GM21737 (cell line): ENCODE measurements around the gene ITGBL1.

Experiments used
- ATAC-seq: cut with Tn5 transposase; IDR thresholded peaks from one replicate; pipeline ENCODE4 v1.9.1; 2021; ENCODE audit warnings: mild to moderate bottlenecking, moderate library complexity; ENCODE audit not compliant: unreplicated experiment

The ITGBL1 gene

DNA sequence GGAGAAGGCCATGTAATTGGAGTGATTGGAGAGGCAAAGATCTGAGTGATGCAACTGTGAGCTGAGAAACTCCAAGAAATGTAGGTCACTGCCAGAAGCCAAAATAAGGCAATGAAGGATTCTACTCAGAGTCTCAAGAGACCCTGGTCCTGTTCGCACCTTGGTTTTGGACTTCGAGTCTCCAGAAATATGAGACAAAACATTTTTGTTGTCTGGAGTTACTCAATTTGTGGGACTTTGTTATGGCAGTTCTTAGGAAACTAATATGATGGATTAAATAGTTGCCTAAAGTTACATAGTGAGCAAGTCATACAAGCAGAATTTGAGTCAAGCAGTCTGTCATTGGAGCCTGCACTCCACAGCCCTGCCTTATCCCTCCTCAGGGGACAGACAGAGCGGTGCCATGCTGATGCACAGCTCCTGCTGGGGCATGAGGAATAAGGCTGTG is 104.2 kb downstream of the ITGBL1 start:
- no peak for ATAC-seq

- no peak for ATAC-seq
Observed at GRCh38 chr13:101565317-101565716, 112.8 kb downstream of the ITGBL1 start.

- ATAC-seq: no peak
Observed at GRCh38 chr13:101567841-101568240, 115.4 kb downstream of the ITGBL1 start.

- ATAC-seq: no peak
Observed at GRCh38 chr13:101569807-101570206, 117.3 kb downstream of the ITGBL1 start.

DNA sequence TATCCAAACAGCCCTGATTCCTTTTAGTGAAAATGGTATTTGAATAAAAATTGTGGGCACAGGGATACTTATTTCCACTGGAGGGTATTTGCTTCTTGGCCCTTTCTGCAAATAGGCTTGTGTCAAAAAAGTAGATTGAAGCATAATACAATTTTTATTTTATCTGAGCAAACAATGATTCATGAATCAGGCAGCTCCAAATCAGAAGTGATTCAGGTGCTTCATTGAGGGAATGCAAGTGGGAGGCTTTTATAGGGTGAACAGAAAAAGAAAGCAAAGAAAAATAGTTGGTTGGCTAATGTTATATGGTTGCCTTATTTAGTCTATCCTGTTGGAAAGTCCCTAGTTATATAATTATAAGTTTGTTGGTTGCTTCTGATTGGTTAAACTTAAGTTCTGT is 117.9 kb downstream of the ITGBL1 start:
- no peak for ATAC-seq

- no peak for ATAC-seq
Observed at GRCh38 chr13:101572456-101572855, 120.0 kb downstream of the ITGBL1 start.

DNA sequence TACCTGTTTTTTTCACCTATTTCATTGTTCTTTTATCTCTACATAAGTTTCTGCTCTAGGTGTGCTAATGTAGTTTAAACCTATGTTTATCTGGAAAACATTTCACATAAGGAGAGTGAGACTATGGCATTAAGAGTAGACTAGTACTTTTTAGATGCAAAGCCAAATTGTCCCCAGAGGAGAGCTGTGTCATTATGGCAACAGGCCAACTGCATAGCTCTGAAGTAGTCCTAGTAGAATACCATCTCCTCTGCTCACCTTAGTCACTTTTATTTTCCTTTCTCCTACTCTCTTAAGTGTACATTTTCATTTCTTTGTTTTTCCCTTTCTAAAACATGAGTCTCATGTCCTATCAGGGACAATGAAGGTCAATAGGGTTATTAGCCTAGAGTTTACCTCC is 123.1 kb downstream of the ITGBL1 start:
- ATAC-seq: no peak

DNA sequence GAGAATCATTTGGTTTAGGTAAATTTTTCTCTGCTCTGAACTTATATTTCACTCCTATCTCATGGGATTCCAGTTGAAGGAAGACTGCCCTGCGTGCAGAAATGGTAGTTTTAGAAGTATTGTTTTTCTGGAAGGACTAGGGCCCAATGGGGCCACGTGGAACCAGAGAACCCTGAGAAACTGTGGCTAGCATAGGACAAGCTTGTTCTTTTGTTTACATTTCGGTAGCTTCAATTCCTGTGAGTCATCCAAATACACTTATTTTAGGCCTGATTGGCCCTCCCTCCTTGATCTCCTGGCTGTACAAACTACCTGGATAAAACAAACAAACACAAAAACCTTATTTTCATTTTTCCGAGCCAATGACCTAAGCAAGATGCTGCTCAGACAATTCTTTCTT is 124.0 kb downstream of the ITGBL1 start:
- no peak for ATAC-seq

GRCh38 chr13:101576977-101577376 is 124.5 kb downstream of the ITGBL1 start:
- no peak for ATAC-seq

DNA sequence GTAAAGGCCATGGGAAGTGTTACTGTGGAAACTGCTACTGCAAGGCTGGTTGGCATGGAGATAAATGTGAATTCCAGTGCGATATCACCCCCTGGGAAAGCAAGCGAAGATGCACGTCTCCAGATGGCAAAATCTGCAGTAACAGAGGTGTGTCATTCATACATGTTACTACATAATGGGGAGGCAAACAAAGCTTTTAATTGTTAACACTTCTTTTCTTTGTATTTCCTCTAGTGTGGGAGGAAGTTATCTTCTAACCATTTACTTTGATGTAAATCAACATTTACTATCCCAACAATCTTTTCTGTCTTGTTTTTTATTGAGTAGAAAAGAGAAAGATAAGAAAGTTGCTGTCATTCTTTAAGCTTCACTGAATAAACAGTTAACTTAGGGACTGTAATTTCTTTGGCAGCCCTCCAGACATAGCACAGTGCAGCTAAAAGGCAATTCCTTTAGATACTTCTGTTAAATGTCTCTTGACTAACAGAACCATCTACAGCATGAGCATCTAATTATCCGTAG is 126.9 kb downstream of the ITGBL1 start:
- no peak for ATAC-seq

DNA sequence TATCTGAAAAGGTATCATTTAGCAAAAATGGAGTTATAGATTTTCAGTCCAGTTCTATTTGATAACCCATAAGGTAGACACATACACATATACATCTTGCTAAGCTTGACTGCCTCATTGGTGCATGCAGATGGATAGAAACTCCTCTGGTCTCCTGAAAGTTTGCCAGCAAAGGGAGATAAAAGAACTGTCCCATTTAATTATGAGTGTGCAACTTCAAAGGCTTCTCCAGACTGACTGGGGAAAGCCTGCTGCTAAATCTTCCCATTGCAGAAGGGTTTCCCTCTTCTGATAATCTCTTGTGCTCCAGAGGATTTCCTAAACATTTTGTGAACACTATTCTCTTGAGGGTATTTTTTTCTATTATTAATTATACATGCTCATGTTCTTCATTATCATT is 131.9 kb downstream of the ITGBL1 start:
- ATAC-seq: no peak

- no peak for ATAC-seq
Observed at GRCh38 chr13:101590479-101590878, 138.0 kb downstream of the ITGBL1 start.

GRCh38 chr13:101594936-101595335 is 142.5 kb downstream of the ITGBL1 start:
- no peak for ATAC-seq

DNA sequence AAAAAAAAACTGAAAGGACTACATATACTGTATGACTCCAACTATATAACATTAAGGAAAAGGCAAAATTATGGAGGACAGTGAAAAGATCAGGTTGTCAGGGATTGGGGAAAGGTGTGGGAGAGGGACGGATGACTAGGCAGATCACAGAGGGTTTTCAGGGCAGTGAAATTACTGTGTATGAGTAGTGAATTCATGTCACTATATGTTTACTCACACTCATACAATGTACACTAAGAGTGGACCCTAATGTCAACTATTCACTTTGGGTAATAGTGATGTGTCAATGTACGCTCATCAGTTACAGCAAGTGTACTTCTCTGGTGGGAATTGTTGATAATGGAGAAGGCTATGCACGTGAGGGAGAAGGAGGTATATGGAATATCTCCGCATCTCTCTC is 144.3 kb downstream of the ITGBL1 start:
- ATAC-seq: no peak

- ATAC-seq: no peak
Observed at GRCh38 chr13:101611491-101612475, 159.3 kb downstream of the ITGBL1 start.

- ATAC-seq: no peak
Observed at GRCh38 chr13:101612735-101613134, 160.3 kb downstream of the ITGBL1 start.

GRCh38 chr13:101614491-101614890 is 162.0 kb downstream of the ITGBL1 start:
- ATAC-seq: no peak

- ATAC-seq: no peak
Observed at GRCh38 chr13:101618440-101619187, 166.1 kb downstream of the ITGBL1 start.

DNA sequence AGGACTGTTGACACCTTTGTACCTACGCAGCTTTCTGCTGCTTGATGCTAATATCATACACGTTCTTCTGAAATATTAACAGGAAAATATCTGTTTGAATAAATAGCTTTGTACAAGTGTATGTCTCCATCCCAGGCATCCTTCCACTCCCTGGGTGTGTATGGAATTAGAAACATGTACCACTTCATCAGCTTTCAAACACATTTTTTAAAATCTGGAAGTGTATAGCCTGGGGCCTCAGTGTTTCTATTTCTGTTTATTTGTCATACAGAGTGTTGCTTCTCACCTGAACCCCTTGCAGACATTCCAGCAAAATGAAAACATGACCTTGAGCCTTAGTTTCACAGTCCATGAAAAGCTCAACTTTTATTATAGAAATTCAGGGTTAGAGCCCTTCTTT is 168.6 kb downstream of the ITGBL1 start:
- no peak for ATAC-seq

- no peak for ATAC-seq
Observed at GRCh38 chr13:101623470-101624209, 171.2 kb downstream of the ITGBL1 start.
